AG09319 (cell line): ENCODE measurements around the gene SRCIN1.

Experiments used
- DNase-seq: peaks from one replicate; pipeline ENCODE4 v3.0.0-alpha.2; 2010; ENCODE audit warnings: low read depth; ENCODE audit errors: extremely low read depth
- CTCF ChIP-seq: IDR thresholded peaks from 2 replicates; pipeline ENCODE4 v1.5.1; 2011; ENCODE audit warnings: low read depth, mild to moderate bottlenecking, inconsistent platforms, low read length, moderate library complexity

The SRCIN1 gene

GRCh38 chr17:38587947-38588787, 17.6 kb downstream of the SRCIN1 start:
- no peak for TF ChIP-seq CTCF
- no peak for DNase-seq

DNA sequence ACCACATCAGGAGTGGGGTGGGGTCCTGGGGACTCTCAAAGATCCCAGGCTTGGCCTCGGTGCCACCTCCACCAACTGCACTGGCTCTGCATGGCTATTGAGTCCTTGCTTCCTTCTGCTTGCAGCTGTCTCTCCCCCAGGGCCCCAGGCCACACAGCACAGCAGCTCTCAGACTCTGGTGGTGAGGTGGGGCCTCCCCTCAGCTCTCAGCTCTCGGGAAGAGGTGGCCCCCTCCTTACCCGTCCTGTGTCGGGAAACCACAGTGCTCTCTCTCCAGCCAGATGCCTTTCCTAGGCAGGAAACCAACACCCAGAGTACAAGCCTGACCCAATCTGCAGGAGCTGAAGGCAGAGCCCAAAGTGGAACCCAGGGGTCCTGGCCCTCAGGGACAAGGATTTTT, 18.5 kb downstream of the SRCIN1 start:
- no peak for TF ChIP-seq CTCF
- no peak for DNase-seq

DNA sequence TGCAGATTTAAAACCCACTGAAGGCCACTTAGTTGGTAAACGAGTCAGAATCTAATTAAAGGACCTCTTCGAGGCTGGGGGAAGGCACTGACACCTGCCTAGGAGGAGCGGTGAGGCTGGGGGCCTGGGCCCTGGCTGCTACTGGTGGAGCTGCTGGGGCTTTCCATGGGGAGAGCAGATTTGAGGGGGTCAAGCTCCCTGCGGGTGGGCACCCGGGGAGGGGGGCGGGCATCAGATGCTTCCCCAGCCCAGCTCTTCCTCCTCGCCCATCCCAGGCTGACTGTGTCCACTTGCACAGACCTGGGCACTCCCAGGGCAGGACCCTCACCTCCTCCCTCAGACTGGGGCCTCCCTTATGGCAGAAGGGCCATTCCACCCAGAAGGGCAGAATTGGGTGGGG, 19.0 kb downstream of the SRCIN1 start:
- no peak for DNase-seq
- TF ChIP-seq CTCF = no peak

- no peak for TF ChIP-seq CTCF
- DNase-seq = no peak
Measured at GRCh38 chr17:38585918-38586529, 19.7 kb downstream of the SRCIN1 start.

DNA sequence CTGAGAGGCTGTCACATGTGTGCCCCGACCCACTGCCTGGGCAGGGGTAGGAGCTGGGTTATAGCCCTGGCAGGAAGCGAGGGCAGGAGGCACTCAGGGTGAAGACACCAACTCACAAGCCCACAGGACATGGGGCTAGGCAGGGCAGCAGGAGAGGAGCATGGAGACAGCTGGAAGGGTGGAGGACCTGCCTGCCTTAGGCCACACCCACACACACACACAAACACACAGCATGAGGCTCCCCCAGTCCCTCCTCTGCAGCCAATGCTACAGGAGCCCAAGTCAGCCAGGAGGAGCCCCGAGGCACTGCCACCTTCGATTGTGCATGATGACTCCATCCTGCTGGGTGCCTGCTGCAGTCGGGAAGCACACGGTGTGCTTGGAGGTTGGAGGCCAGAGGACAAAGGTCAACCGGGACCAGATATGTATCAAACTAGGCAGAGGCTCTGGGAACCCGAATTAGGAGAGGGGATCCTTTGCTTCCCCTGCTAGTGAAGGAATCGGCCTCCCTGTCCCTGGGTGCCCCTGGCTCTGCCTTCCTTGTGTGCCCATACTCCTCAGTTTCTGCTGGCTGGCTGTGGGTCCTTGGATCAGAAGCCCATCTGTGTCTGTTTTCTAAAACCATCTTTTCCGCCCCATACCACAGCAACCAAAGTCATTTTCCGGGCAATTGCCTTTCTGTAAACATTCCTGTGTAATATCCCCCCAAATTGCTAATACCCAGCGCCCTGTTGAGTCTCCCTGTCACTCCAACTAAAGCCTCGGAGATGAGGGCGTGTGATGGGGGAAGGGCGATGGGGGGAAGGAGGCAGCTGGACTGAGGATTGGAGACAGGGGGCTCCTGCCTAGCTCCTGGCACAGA, 20.5 kb downstream of the SRCIN1 start:
- no peak for DNase-seq

GRCh38 chr17:38584350-38584925, 21.3 kb downstream of the SRCIN1 start:
- peak; percentile 27 for DNase-seq
- TF ChIP-seq CTCF = peak; percentile 86

More for the DNA sequence above, 20.5 kb downstream of the SRCIN1 start:
- TF ChIP-seq CTCF = no peak
